Sigmoid colon (tissue), 7 donors: ENCODE data around the gene OR8D2. TPM values are rescaled to one million over a fixed set of nuclear protein-coding genes. Genes with fewer than 3 reads are reported as not detected.

Experiments used
- DNase-seq: peaks from one replicate; pipeline ENCODE4 v3.0.0-alpha.2; 2019
- H3K27ac ChIP-seq, 4 donors: fragments of 200-600 bp; sonication (generic); one replicate each; pipeline ENCODE4 v1.5.1; 2016 to 2019; ENCODE audit warnings: mild to moderate bottlenecking in 1 of 4
- H3K27me3 ChIP-seq, 3 donors: fragments of 200-600 bp; sonication (generic); one replicate each; pipeline ENCODE4 v1.5.1; 2019; ENCODE audit warnings: mild to moderate bottlenecking in 1 of 3
- H3K36me3 ChIP-seq, 4 donors: fragments of 200-600 bp; sonication (generic); one replicate each; pipeline ENCODE4 v1.5.1; 2016 to 2019
- H3K4me1 ChIP-seq, 4 donors: fragments of 200-600 bp; sonication (generic); one replicate each; pipeline ENCODE4 v1.5.1; 2017 to 2019
- H3K4me3 ChIP-seq, 4 donors: fragments of 200-600 bp; sonication (generic); one replicate each; pipeline ENCODE4 v1.5.1; 2017 to 2019; ENCODE audit warnings: mild to moderate bottlenecking in 2 of 4, moderate library complexity in 1 of 4
- H3K9me3 ChIP-seq, 4 donors: fragments of 200-600 bp in 3 of 4; sonication (generic) in 3 of 4; one replicate each; pipeline versions ENCODE4 v1.5.1 to v1.6.1; 2013 to 2019
- EP300 ChIP-seq, 4 donors: sonication (generic); formaldehyde crosslinking; IDR thresholded peaks; one replicate each; pipeline ENCODE4 v1.6.1; 2017; ENCODE audit warnings: antibody characterized with exemption in 4 of 4
- POLR2A ChIP-seq, 2 donors: fragments of 450-650 bp; IDR thresholded peaks; one replicate each; pipeline ENCODE4 v1.6.1; 2016; ENCODE audit warnings: antibody characterized with exemption in 2 of 2, mild to moderate bottlenecking in 2 of 2, moderate library complexity in 2 of 2
- POLR2AphosphoS5 ChIP-seq, 4 donors: sonication (generic); formaldehyde crosslinking; IDR thresholded peaks; one replicate each; pipeline ENCODE4 v1.6.1; 2017; ENCODE audit warnings: antibody characterized with exemption in 4 of 4
- WGBS, 2 donors: extraction: QIAGEN DNeasy Blood & Tissue Kit; methylation state at CpG; one replicate each; pipeline ENCODE4 v1.1.7; 2013; 5-methylcytosine and 5-hydroxymethylcytosine counted together
- intact Hi-C: fragments of 100-400 bp; cut with DNase I; formaldehyde crosslinking; loops from one replicate; pipeline ENCODE4 v1.15.1; 2023
- polyA plus RNA-seq, 3 donors: library from polyadenylated mRNA; stranded (reverse); fragments of 200-250 nt; gene quantifications; one replicate each; pipeline ENCODE4 v1.2.3, GENCODE V29; 2013
- total RNA-seq, 4 donors: library from RNA; depleted of rRNA; stranded (reverse); fragments of >200 nt; gene quantifications; one replicate each; pipeline ENCODE4 v1.1.0, GENCODE V29; 2016
- TF ChIP-seq, protein P1 (sequence below), 4 experiments: fragments of 450-650 bp in 3 of 4; fragments of 200-600 bp in 1 of 4; IDR thresholded peaks; one replicate each; pipeline ENCODE4 v1.5.1; 2016 to 2019; ENCODE audit warnings: antibody characterized with exemption in 4 of 4, mild to moderate bottlenecking in 3 of 4, moderate library complexity in 2 of 4
- donor health status: healthy with polysubstance abuse.
- donor health status: Bipolar disorder and iron deficiency.
- donor health status: healthy.

Gene OR8D2
- total and polyA plus RNA-seq, 7 donors, result not detected

DNA sequence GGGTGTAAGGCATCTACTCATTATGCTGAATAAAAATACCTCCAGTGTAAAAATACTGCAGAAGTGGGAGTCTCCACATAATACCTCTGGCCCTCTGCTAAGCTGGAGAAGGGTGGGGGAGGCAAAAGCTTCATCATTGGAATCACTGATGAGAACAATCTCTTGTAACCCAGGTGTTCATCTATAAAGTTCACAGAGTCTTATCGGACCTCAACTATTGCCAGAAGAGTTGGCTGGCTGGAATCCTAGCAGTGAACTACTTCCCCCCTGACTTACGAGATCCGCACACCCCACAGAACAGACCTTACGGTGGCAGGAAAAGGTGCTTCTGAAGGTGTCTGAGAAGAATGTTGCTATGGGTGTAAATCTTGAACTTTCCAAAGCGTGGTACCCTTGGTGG, 8.7 kb downstream of the OR8D2 start:
- TF ChIP-seq POLR2AphosphoS5 (IDR thresholded peaks at IDR 0.05) (no peak), POLR2A (IDR thresholded peaks at IDR 0.05) (no peak), EP300 (IDR thresholded peaks at IDR 0.05) (no peak)
- TF ChIP-seq, protein P1, sequence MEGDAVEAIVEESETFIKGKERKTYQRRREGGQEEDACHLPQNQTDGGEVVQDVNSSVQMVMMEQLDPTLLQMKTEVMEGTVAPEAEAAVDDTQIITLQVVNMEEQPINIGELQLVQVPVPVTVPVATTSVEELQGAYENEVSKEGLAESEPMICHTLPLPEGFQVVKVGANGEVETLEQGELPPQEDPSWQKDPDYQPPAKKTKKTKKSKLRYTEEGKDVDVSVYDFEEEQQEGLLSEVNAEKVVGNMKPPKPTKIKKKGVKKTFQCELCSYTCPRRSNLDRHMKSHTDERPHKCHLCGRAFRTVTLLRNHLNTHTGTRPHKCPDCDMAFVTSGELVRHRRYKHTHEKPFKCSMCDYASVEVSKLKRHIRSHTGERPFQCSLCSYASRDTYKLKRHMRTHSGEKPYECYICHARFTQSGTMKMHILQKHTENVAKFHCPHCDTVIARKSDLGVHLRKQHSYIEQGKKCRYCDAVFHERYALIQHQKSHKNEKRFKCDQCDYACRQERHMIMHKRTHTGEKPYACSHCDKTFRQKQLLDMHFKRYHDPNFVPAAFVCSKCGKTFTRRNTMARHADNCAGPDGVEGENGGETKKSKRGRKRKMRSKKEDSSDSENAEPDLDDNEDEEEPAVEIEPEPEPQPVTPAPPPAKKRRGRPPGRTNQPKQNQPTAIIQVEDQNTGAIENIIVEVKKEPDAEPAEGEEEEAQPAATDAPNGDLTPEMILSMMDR (IDR thresholded peaks at IDR 0.05), result no peak
- DNase-seq, result no peak
- Histone ChIP-seq H3K36me3 (no peaks in the 10 kb centered on the region), H3K4me1 (no peaks in the 10 kb centered on the region), H3K9me3 (no peaks in the 10 kb centered on the region), H3K27ac (no peak overlapping the region), H3K27me3 (no peaks in the 10 kb centered on the region), H3K4me3 (no peak overlapping the region)
- intact Hi-C loops, result no loop called here
- WGBS, 2 donors, result 77 to 85% methylated on average over 5 of the region's 5 CpGs

DNA sequence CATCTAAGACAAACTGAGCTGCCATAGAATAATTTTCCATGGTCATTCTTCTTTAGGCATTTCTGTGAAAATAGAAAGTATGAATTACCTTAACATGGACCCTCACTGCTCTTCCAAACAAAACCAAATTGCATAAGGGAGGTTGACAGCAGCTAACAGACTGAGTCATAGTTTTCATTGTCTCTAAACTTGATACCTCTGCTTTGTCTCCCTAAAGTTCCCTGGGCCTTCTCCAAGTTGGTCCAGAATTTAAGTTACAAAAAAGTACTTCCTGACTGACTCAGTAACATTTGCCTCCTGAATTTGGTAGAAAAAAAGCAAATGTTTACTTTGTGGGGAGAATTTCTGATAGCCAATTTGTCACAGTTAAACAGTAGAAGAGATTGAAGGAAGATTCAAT, 9.3 kb downstream of the OR8D2 start:
- no peak for DNase-seq
- Histone ChIP-seq H3K4me3 (no peak overlapping the region), H3K27ac (no peak overlapping the region), H3K36me3 (no peaks in the 10 kb centered on the region), H3K4me1 (no peaks in the 10 kb centered on the region), H3K9me3 (no peaks in the 10 kb centered on the region), H3K27me3 (no peaks in the 10 kb centered on the region)
- intact Hi-C loops, result no loop called here
- no peak for TF ChIP-seq POLR2A (IDR thresholded peaks at IDR 0.05)
- no peak for TF ChIP-seq EP300 (IDR thresholded peaks at IDR 0.05)
- TF ChIP-seq, protein P1 (IDR thresholded peaks at IDR 0.05), result no peak
- no peak for TF ChIP-seq POLR2AphosphoS5 (IDR thresholded peaks at IDR 0.05)

DNA sequence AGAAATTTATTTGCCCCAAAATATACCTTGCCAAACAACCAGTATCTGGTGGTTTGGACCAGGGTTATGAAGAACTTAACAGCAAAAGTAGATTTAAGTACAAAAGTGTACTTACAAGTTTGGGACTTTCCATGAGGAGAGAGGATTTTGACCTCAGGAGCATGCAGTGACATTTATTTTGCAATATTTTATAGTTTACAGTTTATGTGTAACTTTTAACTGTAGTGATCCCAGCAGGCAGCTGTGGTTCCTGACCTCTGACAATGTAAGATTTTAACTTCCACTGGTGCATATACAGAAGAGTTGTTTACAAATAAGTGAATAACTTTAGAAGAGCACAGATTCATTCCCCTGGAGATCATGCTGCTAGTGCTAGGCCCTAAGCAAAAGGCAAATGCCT, 12.9 kb downstream of the OR8D2 start:
- no peak for TF ChIP-seq EP300 (IDR thresholded peaks at IDR 0.05)
- TF ChIP-seq, protein P1 (IDR thresholded peaks at IDR 0.05), result no peak
- no peak for TF ChIP-seq POLR2A (IDR thresholded peaks at IDR 0.05)
- no peak for TF ChIP-seq POLR2AphosphoS5 (IDR thresholded peaks at IDR 0.05)
- Histone ChIP-seq H3K4me3 (no peak overlapping the region), H3K27me3 (no peaks in the 10 kb centered on the region), H3K9me3 (no peaks in the 10 kb centered on the region), H3K36me3 (no peaks in the 10 kb centered on the region), H3K4me1 (no peaks in the 10 kb centered on the region), H3K27ac (no peak overlapping the region)
- intact Hi-C loops, result no loop called here
- no peak for DNase-seq

DNA sequence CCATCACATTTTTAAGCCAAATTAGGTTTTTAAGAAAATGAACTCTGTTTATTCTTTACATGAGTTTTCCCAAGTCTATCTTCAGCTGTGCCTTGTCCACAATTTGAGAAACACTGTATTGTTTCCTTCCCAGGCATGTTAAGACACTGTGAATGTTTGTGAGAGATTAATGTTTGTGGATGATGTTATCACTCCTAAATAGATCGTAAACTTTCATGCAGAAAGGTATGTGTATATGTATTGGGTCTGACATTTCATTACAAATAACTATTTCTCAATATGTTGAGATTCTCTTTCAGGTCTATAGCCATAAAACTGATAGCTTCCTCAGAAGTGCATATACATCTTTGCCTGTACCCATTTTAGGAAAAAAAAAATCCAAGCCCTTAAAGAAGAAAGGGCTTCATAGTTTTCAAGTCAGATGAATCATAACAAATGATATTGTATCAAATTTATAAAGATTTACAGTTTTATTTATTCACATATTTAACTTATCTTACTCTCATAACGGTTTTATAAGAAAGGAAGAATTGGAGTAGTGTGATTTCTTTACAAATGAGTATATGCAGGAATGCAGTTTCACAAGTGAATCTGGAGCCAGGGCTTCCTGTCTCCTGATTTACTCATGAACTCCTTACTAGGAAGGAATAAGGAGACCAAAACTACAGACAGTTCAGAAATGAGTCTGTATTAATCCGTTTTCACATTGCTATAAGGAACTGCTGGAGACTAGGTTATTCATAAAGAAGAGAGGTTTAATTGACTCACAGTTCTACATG, 17.5 kb downstream of the OR8D2 start:
- TF ChIP-seq POLR2AphosphoS5 (IDR thresholded peaks at IDR 0.05), result no peak
- no peak for TF ChIP-seq POLR2A (IDR thresholded peaks at IDR 0.05)
- no peak for TF ChIP-seq EP300 (IDR thresholded peaks at IDR 0.05)
- TF ChIP-seq, protein P1 (IDR thresholded peaks at IDR 0.05), result no peak
- H3K27me3 ChIP-seq, result no peaks in the 10 kb centered on the region
- no peaks in the 10 kb centered on the region for H3K36me3 ChIP-seq
- H3K4me3 ChIP-seq, result no peak overlapping the region
- H3K4me1 ChIP-seq, result no peaks in the 10 kb centered on the region
- intact Hi-C loops, result no loop called here
- no peak overlapping the region for H3K27ac ChIP-seq
- H3K9me3 ChIP-seq, result no peaks in the 10 kb centered on the region
- no peak for DNase-seq
- whole genome bisulfite sequencing, 2 donors, result 52 to 67% methylated on average over 3 of the region's 3 CpGs

DNA sequence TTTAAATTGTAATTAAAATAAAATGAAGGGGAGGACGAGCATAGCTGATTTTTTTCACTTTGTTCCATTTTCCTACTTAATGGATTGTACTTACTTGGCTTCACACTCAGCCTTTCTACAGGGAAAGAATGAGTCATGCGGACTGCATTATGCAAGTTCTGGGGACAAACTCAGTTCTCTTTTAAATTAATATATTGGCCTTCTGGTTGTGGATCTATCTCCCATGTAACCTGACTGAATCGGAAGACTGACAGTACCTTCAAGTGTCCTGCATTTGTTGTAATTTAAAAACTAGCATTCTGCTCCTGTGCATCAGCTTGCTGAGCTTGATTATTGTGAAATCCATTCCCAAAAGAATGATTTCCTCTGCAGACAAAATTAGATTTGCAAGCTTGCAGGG, 18.4 kb downstream of the OR8D2 start:
- Histone ChIP-seq H3K4me1 (no peaks in the 10 kb centered on the region), H3K4me3 (no peak overlapping the region), H3K27me3 (no peaks in the 10 kb centered on the region), H3K9me3 (no peaks in the 10 kb centered on the region), H3K36me3 (no peaks in the 10 kb centered on the region), H3K27ac (no peak overlapping the region)
- TF ChIP-seq POLR2A (IDR thresholded peaks at IDR 0.05), result no peak
- TF ChIP-seq, protein P1 (IDR thresholded peaks at IDR 0.05), result no peak
- TF ChIP-seq POLR2AphosphoS5 (IDR thresholded peaks at IDR 0.05), result no peak
- TF ChIP-seq EP300 (IDR thresholded peaks at IDR 0.05), result no peak
- WGBS, 2 donors, result 77 to 93% methylated on average over 3 of the region's 3 CpGs
- no peak for DNase-seq
- intact Hi-C loops, result no loop called here
